ENCODE results near the gene TFAP2A.

TFAP2A gene

GRCh38 chr6:10426781-10427279 is 12.0 kb upstream of the TFAP2A start:
- DNase-seq (ENCODE audit: low read depth), result no peak
- no peak for TF ChIP-seq CTCF (conservative IDR thresholded peaks at IDR 0.05; ENCODE audit: low read depth, low read length)
- peak overlapping the region; percentile 52 for H3K4me3 ChIP-seq (ENCODE audit: low read length)

GRCh38 chr6:10425975-10426780 is 11.3 kb upstream of the TFAP2A start:
- no peak for TF ChIP-seq CTCF (conservative IDR thresholded peaks at IDR 0.05; ENCODE audit: low read depth, low read length)
- no peak for DNase-seq (ENCODE audit: low read depth)

GRCh38 chr6:10425176-10425974 is 10.5 kb upstream of the TFAP2A start:
- no peak for TF ChIP-seq CTCF (conservative IDR thresholded peaks at IDR 0.05; ENCODE audit: low read depth, low read length)
- DNase-seq (ENCODE audit: low read depth), result no peak
- peak overlapping the region; percentile 52 for H3K4me3 ChIP-seq (ENCODE audit: low read length)

More at GRCh38 chr6:10425975-10426780, 11.3 kb upstream of the TFAP2A start:
- peak overlapping the region; percentile 52 for H3K4me3 ChIP-seq (ENCODE audit: low read length)

GRCh38 chr6:10424040-10424439 is 9.2 kb upstream of the TFAP2A start:
- DNase-seq (ENCODE audit: low read depth), result no peak
- TF ChIP-seq CTCF (conservative IDR thresholded peaks at IDR 0.05; ENCODE audit: low read depth, low read length), result peak; percentile 40
- H3K4me3 ChIP-seq (ENCODE audit: low read length), result no peak overlapping the region

- no peak for DNase-seq (ENCODE audit: low read depth)
- TF ChIP-seq CTCF (conservative IDR thresholded peaks at IDR 0.05; ENCODE audit: low read depth, low read length), result no peak
These were observed 7.8 kb upstream of the TFAP2A start for GRCh38 chr6:10422737-10423034.

GRCh38 chr6:10421921-10422736 is 7.3 kb upstream of the TFAP2A start:
- no peak for DNase-seq (ENCODE audit: low read depth)
- TF ChIP-seq CTCF (conservative IDR thresholded peaks at IDR 0.05; ENCODE audit: low read depth, low read length), result no peak
- no peak overlapping the region for H3K4me3 ChIP-seq (ENCODE audit: low read length)

More at GRCh38 chr6:10422737-10423034, 7.8 kb upstream of the TFAP2A start:
- H3K4me3 ChIP-seq (ENCODE audit: low read length), result no peak overlapping the region
